Dermis microvascular lymphatic vessel endothelial cell (primary cell): Measurements from ENCODE around the gene CEP85L. TPM values are rescaled to one million over a fixed set of nuclear protein-coding genes. Genes with fewer than 3 reads are reported as not detected.

Experiments used
- DNase-seq, 2 donors: peaks; one replicate each; pipeline versions ENCODE4 v3.0.0 to v3.0.0-alpha.2; 2010; ENCODE audit warnings: low read depth in 2 of 2
- total RNA-seq: library from RNA; depleted of rRNA; stranded (reverse); fragments of >200 nt; gene quantifications from 2 replicates; pipeline ENCODE4 v1.2.1, GENCODE V29; 2014

The CEP85L gene
- total RNA-seq, 1 donor from 2014 or later = 5.6 TPM

DNA sequence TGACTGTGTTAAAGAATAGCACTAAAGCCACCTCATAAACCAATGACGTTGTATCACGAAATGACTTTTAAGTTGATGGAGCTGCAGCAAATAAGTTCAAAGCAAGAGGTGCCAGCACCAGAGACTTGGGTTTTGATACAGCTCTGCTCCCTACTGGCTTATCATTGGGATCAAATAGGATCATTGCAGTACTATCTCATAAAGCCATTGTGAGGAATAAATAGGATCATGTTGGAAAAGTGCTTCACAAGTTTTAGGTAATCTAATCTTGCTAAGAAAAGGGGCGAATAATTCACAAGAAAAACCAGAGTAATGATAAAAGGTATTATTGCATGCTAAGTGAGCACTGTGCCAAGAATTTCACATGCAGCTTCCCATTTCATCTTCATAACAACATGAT lies 10.4 kb upstream of the CEP85L start:
- no peak for DNase-seq

DNA sequence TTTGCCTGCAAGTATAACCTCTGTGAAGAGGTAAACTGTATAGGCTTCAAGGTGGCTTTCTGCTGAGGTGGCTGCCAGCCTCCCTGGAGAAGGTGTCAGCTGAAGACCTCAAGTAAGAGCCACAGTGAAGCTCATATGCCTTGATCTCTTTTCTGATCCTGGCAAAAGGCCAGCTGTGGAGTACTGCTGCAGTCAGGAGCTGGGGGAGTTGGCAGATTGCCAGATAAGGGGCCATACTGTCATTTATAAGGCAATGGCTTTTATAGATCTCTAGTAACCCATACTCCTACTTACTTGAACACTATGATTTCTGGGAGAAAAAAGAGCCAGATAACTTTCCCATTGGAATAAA lies 8.8 kb upstream of the CEP85L start:
- peak in 1 of 2 donors; percentile 34 for DNase-seq

DNA sequence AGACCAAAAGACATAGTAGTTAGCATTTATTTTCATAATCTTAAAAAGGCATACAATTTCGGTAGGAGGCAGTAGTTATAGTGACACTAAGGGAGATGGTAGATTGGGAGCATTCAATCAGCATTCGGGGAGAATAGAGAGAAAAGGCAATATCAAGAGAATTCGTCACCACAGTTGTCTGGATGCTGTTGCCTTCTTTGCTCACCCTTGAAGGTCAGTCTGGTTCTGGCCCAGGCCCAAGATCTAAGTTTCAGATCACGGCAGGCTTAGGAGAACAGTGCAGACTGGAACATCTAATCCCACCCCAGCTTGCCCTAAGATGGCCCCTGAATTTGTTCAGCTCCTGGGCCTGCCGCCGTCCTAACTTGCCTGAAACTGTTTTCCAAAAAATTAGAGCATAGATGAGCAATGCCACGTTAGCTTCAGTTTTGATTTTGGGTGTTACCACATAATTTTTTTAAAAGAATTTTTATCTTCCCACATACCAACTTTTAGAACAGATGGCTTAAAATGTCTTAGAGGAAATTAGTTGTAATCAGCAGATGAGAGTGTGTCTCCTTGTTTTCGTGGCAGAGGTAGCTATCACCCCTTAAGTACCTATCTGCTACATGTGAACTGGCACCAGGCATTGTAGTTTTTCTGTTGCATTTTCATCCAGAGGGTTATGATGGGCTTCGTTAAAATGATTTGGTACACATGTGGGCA lies 8.3 kb upstream of the CEP85L start:
- no peak for DNase-seq

DNA sequence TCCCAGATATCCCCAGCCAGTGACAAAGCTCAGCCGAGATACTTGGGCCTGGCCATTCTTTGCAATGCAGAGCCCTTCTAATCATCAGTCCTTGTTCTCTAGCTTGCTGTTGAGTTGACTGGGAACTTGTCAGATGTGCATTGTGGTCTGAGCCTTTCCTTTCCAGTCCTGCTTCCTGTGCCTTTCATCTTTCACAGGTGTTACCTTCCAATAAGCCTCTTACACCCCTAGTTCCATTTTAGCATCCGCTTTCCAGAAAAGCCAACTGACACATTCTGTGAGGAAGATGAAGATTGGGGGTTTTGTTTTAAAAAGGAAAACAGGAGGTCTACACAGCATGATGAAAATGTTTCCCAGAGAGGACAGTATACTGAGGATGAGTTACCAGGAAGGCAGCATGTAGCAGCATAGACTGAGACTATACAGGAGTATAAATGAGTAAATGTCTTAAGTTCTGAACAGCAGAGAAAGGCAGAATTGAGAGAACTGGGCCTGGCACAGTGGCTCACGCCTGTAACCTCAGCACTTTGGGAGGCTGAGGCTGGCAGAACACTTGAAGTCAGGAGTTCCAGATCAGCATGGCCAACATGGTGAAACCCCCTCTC lies 5.6 kb upstream of the CEP85L start:
- DNase-seq = no peak

DNA sequence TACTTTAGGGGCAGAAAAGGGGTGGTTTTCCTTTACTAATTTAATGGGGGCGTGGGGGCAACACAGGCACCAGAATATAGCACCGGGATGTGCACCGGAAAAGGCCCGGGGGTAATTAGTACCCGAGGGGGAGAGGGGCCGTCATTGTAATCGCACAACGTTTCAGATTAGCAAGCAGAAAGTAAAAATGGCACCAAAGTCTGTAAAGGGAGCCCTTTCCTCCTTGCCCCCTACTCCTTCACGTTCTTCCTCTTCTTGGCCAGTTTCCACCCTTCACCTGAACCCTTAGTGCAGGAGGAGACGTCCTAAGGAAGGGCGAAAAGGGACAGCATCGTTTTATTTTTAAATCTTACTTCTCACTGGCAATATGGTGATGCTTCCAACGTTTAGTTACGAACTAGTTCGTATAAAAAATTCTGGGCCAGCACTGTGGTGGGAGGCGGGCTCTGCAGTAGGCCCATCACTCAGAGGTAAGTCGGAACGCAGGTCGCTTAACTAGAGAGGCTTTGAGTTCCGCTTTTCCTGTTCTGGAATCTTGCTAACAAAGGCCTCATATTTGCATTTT lies 742 bp upstream of the CEP85L start:
- no peak for DNase-seq

DNA sequence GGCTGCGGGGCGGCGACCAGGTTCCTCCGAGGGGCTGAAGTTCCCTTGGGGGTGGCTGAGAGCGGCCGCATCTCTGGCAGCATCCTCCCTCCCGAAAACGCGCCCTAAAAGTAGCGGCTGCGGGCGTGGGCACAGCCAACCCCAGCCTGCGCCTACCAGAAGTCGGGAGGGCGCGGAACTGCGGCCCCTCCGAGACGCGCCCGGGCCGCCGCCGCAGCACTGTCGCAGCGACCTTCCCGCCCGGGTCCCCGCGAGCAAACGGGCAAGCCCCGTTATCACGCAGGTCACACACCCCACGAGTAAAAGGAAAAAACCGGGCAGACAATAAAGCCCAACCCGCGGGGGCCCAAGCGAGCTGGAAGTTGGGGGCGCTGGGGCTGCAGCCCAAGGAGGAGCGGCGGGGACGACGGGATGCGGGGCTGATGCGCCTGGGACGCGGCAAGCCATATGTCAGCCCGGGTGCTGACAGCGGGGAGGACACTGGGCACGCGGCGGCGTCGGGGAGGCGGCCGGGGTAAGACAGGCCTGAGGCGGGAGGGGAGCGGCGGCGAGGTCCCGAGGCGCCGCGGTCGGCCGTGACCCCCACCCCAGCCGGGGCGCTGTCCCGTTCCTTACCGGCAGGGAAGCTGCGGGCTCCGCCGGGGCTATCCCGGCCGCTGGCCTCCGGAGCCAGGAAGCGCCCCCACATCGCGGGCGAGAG lies 659 bp downstream of the CEP85L start:
- DNase-seq = no peak

DNA sequence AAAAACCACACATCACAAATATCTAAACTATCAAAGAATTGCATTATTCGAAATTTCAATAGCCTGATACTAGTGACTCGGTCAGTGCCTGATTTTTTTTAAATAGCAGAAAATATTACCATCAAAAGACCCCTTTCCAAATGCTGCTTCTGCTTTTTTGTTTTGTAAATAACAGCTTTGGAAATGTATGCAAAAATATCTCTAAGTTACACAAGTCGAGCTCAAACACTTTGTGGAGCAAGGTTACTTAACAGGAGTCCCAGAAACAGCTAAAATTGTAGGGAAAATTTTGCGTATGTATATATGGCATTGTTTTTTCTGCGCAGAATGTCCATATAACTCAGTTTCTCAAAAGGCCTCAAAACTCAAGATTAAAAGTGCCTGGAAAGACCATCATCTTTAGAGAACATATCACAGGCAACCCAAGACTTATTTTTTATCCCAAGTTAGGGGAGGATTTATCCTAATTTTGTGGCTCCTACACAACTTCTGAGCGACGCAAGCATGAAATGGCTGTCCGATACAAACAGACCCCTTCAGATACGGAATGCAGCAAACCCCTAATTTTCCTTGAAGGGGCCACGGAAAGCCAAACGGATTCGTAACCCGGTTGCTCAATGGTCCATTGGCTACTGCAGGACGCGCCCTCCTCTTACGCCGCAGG lies 1.3 kb downstream of the CEP85L start:
- peak; percentile 7 to 67 for DNase-seq

DNA sequence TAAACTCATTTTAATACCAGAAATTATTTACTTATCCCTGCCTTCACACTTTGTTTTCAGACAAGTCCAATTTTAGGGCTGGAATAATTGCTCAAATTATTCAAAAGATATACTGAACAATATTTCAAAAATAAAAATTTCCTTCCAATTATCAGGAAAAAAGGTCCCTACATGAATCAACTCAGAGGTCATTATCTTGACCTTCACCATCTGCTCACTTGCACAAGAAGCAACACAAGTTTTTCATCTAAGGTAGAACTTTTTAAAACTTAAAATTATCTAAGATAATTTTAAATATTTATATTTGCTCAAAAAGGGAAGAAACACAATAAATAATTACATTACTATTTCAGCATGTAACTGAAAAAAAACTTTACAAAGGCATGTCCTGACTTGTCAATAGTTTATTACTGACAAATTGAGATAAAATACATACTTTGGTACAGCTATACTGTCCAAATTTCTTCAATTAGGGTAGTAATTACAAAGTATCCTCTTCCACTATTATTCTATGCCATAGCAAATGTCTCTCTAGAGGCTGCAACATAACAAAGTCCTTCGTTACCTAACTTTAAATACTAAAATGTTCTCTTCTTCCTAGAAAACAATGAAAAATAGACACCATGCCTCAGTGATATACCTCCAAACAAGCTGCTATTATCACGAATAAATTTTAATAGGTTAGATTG lies 2.4 kb downstream of the CEP85L start:
- no peak for DNase-seq

DNA sequence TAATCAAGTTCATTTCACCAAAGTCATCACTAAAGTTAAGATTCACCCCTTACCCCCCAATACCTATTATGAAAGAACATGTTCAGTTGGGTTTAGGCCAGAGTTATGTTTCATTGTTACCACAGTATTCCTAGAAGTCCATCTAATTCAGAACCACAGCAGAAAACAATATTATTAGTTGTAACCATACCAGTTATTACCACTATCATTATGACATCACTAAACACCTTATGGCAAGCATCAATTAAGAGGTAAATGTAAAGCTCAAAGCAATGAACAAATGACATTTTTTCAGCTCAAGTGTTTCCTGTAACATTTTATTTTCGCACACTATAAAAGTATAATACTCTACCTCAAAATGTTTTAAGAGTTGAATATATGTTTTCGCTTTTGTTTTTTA lies 4.4 kb downstream of the CEP85L start:
- DNase-seq = no peak

DNA sequence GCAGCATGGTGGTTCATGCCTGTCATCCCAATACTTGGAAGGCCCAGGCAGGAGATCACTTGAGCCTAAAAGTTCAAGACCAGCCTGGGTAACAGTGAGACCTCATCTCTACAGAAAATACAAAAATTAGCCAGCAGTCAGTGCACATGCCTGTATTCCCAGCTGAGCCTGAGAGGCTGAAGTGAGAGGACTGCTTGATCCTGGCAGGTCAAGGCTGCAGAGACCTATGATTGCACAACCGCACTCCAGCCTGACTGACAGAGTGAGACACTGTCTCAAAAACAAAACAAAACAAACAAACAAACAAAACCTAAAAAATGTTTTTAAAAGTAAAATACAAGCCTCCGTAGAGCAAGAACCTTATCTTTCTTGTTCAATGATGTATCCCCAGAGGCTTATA lies 6.0 kb downstream of the CEP85L start:
- no peak for DNase-seq

DNA sequence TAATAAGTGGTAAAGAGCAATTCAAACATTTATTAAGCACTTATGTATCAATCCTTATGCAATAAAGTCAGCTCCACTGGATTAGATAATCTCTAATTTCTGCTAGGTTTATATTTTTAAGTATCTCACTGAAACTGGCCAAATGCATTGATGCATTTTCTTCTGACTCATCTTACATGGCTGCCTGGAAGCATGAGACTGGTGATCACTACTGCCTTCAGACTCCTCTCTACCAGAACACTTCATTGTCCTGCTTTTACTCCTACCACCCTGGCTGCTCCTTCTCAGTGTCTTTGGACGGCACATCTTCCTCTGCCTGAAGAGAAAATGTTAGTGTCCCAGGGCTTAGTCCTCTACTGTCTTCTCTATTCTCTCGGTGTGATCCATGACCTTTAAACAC lies 7.4 kb downstream of the CEP85L start:
- DNase-seq = no peak

DNA sequence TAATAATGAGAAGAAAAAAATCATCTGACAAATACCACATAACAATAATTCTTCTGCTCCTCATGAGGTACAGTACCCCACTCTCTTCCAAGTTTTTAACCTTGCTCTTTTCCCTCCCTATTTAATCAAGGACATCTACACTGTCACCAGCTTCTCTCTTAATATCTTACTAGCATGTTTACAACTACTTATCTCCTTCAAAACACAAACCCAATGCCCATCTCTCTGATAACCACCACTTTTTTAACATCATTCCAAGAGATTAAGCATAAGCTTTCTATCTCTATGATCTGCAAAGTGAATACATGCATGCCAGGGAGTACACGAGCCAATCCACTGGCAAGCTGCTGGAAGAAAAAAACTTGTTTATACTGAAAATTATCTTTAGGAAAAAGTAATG lies 10.3 kb downstream of the CEP85L start:
- DNase-seq = no peak

DNA sequence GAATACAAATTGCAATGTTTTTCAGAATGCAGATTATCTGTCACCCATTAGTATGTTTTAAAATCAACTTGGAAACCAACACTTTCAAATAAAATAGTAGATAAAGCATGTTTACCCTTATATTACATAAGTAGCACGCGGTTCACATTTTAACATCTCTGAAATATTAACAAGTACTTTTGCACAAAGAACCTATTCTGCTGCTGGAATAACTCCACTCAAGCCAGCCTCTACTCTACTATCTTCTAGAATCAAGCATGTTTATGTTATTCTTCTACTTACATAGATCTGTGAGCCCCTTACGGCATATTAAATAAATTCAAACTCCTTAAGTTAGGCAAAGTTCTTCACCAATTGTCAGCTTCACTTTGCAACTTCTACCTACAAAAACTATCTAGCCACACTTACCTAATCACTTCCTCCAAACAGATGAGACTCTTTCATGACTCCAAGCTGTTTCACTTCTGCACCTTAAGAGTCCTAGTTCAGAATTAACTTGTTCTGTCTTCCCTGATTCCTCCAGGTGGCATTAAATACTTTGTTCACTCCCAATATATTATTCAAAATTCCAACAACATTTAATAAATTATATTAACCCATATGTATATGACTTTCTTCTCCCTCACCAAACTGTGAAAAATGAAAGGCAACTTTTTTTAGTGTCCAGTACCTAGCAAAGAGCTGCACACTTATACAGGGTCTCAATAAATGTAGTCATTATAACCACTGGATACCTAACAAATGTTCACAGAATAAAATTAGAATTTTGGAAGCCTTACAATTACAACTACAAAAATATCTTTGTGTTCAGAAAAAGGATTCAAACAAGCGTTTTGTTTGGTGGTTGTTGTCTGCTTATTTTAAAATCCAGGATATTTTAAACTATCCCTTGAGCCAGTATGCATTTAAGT lies 12.1 kb downstream of the CEP85L start:
- no peak for DNase-seq

DNA sequence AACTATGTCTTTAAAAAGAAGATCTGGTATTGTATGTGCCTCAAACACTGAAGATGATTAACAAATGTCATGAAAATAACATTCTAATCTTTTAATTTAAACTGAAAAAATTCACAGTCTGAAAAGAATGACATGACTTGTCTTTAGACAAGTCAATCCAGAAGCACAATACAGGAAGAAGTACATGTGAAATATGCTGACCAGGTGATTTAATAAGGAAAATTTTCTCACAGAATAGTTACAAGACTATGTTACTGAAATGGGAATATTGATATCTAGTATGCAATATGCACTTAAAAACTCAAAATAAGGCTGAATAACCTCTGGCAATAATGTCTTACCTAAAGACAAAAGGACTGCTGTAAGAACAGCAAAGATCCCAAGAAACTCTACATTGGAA lies 13.1 kb downstream of the CEP85L start:
- DNase-seq = no peak

DNA sequence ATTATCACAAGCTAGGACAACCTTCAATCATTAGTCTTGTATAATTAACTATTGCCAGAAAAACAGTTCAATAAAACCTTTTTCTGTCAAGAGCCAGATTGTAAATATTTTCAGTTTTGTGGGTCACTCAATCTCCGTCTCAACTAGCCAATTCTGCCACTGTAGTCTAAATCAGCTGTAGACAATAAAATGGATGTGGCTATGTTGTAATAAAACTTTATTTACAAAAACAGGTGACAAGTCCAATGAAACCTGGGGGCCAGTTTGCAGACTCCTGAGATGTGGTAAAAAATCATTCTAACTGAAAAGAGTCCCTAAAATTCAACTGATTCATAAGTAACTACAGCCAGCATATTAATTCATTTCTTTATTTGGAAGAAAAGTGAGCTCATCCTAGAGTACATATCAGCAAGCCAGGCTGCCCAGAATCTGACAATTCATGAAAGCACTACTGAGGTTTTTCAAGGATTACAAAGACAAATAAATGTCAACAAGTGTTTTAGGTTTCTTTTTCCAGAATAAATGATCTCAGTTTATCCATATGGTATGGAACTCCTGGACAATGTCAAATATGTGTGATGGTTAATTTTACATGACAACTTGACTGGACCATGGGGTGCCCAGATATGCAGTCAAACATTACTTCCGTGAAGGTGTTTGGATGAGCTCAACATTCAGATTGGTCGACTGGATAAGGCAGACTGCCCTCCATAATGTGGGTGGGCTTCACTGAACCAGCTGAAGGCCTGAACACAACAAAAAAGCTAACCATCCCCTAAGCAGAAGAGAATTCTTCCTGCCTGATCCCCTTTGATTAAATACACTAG lies 15.3 kb downstream of the CEP85L start:
- no peak for DNase-seq

DNA sequence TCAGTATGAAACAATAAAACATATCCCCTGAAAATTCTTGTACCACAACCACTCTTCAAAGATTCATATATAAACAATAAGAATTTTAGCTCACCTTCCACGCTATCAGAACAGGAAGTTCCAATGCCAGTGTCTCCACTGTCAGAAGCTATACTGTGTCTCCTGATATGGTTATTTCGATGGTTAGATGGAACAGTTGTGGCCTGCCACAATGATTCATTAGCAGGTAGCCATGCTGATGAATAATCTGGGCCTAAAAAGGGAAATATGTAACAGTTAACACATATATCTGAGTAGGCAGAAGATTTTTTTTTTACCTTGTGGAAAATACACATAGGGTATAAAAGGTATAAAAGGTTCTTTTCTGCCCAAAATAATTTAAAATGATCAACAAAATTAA lies 19.0 kb downstream of the CEP85L start:
- no peak for DNase-seq

DNA sequence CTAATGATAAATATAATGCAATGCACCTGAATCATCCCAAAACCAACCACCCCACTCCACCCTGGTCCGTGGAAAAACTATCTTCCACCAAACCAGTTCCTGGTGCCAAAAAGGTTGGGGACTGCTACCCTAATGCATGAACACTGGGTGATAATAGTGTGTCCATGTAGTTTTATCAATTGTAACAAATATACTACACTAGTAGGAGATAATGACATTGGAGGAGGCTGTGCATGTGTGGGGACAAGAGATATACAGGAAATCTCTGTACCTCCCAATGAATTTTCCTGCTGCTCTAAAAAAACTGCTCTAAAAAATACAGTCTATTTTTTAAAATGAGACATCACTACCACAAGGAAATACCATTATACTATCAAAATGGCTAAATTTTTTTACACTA lies 20.5 kb downstream of the CEP85L start:
- DNase-seq = no peak

DNA sequence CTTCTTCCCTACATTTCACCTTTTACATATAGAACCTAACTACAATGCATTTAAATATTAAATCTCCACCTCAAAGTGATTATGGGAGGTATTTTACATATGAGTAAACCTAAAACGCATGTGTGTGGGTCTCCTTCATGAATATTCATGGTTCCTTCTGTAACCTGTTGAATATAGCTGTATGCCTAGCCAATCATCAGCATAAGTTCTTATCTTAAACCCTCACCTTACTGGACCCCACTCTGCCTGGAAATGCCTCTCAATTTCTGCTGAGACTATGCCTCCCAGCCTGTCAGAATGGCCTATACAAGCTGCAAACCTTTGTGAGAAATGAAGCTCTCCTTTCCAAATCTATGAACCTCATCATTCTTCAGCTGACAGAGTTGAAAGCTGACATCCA lies 21.3 kb downstream of the CEP85L start:
- DNase-seq = no peak

DNA sequence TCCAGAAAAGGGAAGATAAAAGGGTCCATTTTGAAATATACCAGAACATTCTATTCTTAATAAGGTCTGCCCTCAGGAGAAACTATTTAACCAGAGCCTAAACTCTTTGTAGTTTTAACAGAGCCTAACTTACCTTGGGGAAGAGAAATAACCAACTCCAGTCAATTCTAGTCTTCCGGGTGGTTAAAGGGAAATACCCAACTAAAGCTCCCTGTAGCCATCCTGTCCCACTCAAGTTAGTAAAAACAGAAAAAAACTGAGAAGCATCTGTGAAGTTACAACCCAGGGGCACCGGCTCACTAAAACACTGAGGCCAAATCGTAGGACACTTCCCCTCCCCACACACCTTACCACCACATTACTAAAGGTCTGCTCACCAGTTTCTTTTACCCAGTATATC lies 23.7 kb downstream of the CEP85L start:
- no peak for DNase-seq

DNA sequence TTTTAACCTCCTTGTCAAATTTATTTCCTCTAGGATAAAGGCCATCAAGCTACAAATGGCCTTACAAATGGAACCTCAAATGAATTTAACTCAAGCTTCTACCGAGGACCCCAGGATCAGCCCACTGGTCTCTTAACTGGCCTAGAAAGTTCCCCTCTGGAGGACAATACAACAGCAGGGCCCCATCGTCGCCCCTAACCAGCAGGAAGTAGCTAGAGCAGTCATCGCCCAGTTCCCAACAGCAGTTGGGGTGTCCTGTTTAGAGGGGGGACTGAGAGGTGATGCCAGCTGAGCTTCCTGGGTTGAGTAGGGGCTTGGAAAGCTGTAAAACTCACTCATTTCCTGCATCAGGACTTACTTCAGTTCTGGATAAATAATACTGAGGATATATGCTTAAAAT lies 25.6 kb downstream of the CEP85L start:
- DNase-seq = no peak
